Memory B cell (primary cell): ENCODE data around the gene CHCHD3.
A peak's percentile ranks its signal among the peaks of the same experiment; 100 is the strongest.
"Not testable (repeated sequence)": the region's sequence is repeated elsewhere in the genome, so short reads cannot be mapped to it uniquely, and the experiment has no call there.

ENCODE experiments used
- ATAC-seq: fragments of 150-1000 bp; cut with Tn5 transposase; 2 replicates; pipeline ENCODE4 v1.10.0; 2021; ENCODE audit warnings: low read depth, mild to moderate bottlenecking, moderate library complexity
- DNase-seq, 2 donors: peaks; one replicate each; pipeline ENCODE4 v3.0.0; 2022; ENCODE audit warnings: low spot score in 2 of 2
- H3K27ac Mint-ChIP-seq: one replicate; pipeline ENCODE4 v1.8.0; 2022; ENCODE audit warnings: mild to moderate bottlenecking, moderate library complexity, mixed read lengths
- H3K27me3 Mint-ChIP-seq: one replicate; pipeline ENCODE4 v1.8.0; 2022; ENCODE audit warnings: mixed read lengths
- H3K36me3 Mint-ChIP-seq: one replicate; pipeline ENCODE4 v1.8.0; 2022; ENCODE audit warnings: mild to moderate bottlenecking, mixed read lengths
- H3K4me1 Mint-ChIP-seq: one replicate; pipeline ENCODE4 v1.8.0; 2022; ENCODE audit warnings: mixed read lengths
- H3K4me3 Mint-ChIP-seq: one replicate; pipeline ENCODE4 v1.8.0; 2022; ENCODE audit warnings: mild to moderate bottlenecking, moderate library complexity, mixed read lengths
- H3K9me3 Mint-ChIP-seq: one replicate; pipeline ENCODE4 v1.8.0; 2022; ENCODE audit warnings: mixed read lengths

CHCHD3 gene

DNA sequence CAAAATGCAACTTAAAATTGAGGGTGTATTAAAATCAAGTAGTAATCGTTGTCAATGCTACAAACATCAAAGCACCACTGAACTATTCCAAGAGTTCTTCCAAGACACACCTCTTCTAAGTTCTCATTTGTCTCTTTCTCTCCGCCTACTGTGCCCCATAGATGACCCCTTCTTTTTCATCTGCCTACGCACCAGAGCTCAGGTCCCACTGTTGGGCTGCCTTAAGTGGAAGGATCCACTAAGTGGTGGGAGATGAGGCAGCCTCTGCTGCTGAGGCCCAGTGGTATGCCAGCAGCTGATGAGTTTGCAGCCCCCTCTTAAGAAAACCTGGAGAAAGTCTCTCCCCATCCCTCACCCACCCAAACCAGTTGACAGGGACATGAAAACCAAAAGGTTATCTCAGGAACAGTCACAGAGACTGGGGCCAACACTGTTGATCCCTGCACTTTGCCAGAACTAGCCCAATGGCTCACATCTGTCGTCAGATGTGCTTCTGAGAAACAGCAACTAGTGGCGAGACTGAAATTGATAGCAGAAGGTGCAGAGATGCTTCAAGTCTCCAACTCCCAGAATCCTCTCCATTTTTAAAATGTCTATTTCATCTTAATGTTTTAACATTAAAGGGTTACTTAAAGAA, 88.4 kb downstream of the CHCHD3 start:
- H3K27me3 Mint-ChIP-seq, result no peaks in the 10 kb centered on the region
- H3K9me3 Mint-ChIP-seq, result no peaks in the 10 kb centered on the region
- H3K4me1 Mint-ChIP-seq, result peaks cover 18% of the 10 kb centered on the region
- H3K27ac Mint-ChIP-seq, result no peak overlapping the region
- H3K36me3 Mint-ChIP-seq, result peaks cover 3% of the 10 kb centered on the region
- ATAC-seq (no peak), DNase-seq (no peak)
- no peak overlapping the region for H3K4me3 Mint-ChIP-seq

DNA sequence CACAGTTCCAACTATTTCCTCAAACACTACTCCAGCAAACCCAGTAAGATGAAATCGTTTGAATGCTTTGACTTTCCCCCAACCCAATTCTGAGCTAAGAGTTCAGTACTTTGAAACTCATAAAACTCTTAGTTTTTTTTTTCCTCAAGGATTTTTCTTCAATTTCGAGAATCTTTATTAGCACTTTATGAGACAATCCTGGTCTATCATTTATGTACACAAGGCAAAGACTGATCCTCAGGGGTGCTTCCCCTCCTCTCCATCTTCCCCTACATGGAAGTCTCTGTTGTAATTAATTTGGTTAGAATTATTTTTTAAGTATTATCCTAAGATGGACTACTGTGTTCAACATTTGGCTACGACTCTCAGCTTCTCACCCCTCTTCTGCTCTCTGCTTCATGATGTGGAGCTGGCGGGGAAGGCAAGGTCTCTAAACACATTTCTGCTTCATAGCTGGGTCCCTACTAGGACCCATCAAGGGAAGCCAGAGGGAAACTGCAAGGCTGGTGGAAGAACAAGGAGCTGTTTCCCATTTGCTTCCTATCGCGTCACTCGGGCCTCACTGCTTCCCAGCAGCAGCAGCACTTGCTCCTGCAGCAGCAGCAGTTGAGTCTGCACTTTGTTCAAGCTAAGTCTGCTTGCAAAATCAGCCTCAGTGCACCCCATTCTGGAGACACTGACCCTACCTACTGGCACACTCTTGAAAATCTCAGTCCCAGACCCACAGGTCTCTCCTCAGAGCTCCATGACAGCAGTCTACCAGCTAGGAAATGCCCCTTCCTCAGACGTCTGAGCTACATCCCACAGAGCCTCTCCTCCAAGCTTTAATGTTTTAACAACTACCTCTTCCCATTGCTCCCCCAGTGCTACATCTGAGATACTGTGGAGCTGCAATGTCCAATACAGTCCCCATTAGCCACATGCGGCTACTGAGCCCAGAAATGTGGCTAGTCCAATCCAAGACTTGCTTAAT, 90.0 kb downstream of the CHCHD3 start:
- peaks cover 9% of the 10 kb centered on the region for H3K36me3 Mint-ChIP-seq
- H3K9me3 Mint-ChIP-seq, result peaks cover 1% of the 10 kb centered on the region
- DNase-seq (no peak), ATAC-seq (no peak)
- peaks cover 22% of the 10 kb centered on the region for H3K4me1 Mint-ChIP-seq
- no peak overlapping the region for H3K4me3 Mint-ChIP-seq
- no peaks in the 10 kb centered on the region for H3K27me3 Mint-ChIP-seq
- H3K27ac Mint-ChIP-seq, result no peak overlapping the region

DNA sequence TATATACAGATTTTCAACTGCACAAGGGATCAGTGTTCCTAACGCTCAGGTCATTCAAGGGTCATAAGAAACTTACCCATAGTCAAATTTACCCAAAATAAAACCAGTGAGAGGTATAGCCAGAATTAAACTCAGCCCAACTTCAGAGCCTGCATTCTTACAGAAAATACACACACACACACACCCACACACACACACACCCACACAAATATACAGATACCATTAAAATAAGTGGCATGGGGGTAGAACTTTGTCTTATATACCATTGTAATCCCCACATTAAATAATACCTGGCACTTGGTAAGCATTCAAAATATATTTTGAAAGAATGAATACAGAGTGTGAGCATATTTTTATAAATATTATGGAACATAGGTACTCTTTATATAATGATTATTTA, 93.8 kb downstream of the CHCHD3 start:
- H3K27ac Mint-ChIP-seq, result no peak overlapping the region
- H3K36me3 Mint-ChIP-seq, result peaks cover 8% of the 10 kb centered on the region
- H3K4me3 Mint-ChIP-seq, result no peak overlapping the region
- H3K4me1 Mint-ChIP-seq, result peaks cover 11% of the 10 kb centered on the region
- ATAC-seq, result no peak
- no peaks in the 10 kb centered on the region for H3K27me3 Mint-ChIP-seq
- H3K9me3 Mint-ChIP-seq, result peaks cover 3% of the 10 kb centered on the region
- DNase-seq, result no peak

DNA sequence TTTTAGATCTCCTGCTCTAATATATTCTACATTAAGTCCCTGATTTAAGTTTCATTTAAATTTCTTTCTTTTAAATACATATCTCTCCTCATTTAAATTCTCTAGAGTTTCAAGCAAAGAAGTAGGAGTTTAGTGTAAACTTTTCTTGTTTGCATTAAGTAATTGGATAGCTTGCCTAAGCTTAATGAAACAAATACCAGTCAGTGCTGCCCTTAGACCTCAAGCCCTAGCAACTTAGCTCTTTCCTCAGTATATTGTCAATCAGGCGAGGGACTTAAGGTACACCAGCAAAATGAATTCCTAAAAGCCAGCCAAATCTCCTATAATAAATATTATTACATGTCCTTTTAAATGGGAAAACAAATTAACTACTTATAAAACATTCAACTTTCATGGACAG, 101.5 kb downstream of the CHCHD3 start:
- DNase-seq (no peak), ATAC-seq (no peak)
- peaks cover 15% of the 10 kb centered on the region for H3K4me1 Mint-ChIP-seq
- peaks cover 5% of the 10 kb centered on the region for H3K36me3 Mint-ChIP-seq
- no peaks in the 10 kb centered on the region for H3K9me3 Mint-ChIP-seq
- H3K4me3 Mint-ChIP-seq, result no peak overlapping the region
- peak overlapping the region; percentile 31 for H3K27ac Mint-ChIP-seq
- no peaks in the 10 kb centered on the region for H3K27me3 Mint-ChIP-seq

DNA sequence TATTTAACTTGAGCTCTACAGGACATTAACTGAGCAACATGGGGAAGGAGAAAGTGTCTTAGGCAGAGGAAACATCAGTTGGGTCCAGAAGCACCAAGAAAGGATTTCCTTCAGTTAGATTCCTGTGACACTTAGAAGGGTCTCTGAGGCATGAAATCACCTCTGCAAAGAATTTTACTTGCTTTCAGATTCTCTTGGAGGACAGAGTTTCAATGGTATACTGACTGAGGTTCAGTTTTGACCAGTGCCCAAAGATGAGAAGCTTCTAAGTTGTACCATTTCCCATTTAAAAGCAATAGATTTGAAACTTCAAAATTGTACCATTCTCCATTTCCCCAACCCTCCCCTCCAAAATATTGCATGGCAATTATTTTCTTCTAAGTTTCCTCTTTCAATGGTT, 102.4 kb downstream of the CHCHD3 start:
- H3K4me3 Mint-ChIP-seq, result no peak overlapping the region
- ATAC-seq (no peak), DNase-seq (no peak)
- H3K36me3 Mint-ChIP-seq, result peaks cover 10% of the 10 kb centered on the region
- H3K27me3 Mint-ChIP-seq, result no peaks in the 10 kb centered on the region
- peaks cover 15% of the 10 kb centered on the region for H3K4me1 Mint-ChIP-seq
- H3K27ac Mint-ChIP-seq, result no peak overlapping the region
- no peaks in the 10 kb centered on the region for H3K9me3 Mint-ChIP-seq

DNA sequence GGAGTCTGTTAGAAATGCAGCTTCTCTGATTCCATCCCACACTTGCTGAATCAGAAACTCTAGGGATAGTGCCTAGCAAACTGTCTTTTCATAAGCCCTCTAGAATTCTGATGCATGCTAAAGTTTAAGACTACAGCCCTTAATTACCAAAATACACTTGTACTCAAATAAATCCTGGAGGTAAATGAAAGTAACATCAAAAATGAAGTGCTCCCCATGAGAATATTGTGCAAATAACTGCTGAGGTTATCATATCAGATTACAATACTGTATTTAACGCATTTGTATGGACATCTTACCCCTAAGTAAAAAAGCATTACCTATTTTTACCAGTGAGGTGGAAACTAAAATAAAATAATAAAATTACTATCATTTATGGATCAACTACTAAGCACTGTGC, 104.7 kb downstream of the CHCHD3 start:
- ATAC-seq (no peak), DNase-seq (no peak)
- H3K36me3 Mint-ChIP-seq, result peaks cover 20% of the 10 kb centered on the region
- no peak overlapping the region for H3K4me3 Mint-ChIP-seq
- H3K27ac Mint-ChIP-seq, result peak overlapping the region; percentile 62
- no peaks in the 10 kb centered on the region for H3K9me3 Mint-ChIP-seq
- H3K27me3 Mint-ChIP-seq, result no peaks in the 10 kb centered on the region
- peaks cover 15% of the 10 kb centered on the region for H3K4me1 Mint-ChIP-seq

DNA sequence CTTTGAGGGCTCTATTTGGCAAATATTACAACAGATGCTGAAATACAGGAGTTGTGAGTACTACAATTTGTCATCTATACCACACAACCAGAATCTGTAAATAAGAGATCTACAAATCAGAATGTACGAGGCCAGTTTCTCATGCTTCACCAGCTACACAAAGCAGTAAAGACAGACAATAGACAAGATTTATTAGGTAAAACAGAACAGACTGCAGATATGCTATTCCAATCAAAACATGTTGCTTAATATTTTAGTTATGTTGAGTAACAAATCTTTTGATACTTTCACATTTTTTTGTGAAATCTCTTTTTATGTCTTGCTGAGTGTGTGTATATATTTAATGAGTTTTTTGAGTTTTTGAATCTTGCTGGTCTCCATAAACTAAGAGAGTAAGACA, 109.1 kb downstream of the CHCHD3 start:
- Mint-ChIP-seq H3K27me3 (no peaks in the 10 kb centered on the region), H3K4me3 (no peak overlapping the region), H3K27ac (no peak overlapping the region), H3K36me3 (peaks cover 22% of the 10 kb centered on the region), H3K9me3 (no peaks in the 10 kb centered on the region), H3K4me1 (peaks cover 14% of the 10 kb centered on the region)
- ATAC-seq, result no peak
- no peak for DNase-seq

DNA sequence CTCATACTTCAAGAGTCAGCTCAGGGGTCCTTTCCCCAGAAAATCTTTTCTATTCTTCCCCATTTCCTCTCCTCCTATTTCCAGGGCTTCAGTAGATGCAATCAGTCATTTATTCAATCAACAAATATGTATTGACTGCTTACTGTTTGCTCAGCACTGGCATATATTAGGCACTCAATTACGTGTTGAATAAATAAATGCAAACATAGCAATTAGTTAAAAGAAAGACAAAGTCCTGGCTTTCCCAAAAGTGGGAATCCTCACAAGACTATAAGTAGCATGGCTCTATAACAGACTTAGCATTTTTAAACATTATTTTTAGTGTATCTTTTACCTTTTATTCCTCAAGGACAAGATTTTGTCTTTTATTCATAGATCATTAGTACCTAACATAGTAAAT, 111.6 kb downstream of the CHCHD3 start:
- no peak for DNase-seq
- ATAC-seq, result no peak
- no peaks in the 10 kb centered on the region for H3K9me3 Mint-ChIP-seq
- H3K4me1 Mint-ChIP-seq, result peaks cover 9% of the 10 kb centered on the region
- H3K4me3 Mint-ChIP-seq, result no peak overlapping the region
- peaks cover 20% of the 10 kb centered on the region for H3K36me3 Mint-ChIP-seq
- no peaks in the 10 kb centered on the region for H3K27me3 Mint-ChIP-seq
- no peak overlapping the region for H3K27ac Mint-ChIP-seq

DNA sequence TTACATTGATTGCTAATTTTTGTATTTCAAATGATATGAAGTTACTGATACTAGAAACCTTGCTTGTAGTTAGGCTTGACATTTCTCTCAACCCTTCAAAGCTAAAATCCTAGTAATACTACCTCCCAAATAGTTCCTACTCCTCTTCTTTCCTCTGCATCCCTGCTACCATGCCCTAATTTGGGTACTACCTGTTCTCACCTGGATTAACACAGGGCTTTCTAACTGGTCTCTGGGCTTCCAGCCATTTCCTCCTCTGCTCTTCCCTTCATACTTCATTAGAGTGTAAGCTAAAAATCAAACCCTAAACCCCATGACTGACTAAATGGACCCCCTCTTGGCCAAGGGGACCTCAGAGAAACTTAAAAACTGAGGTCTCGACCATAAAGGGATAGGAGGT, 112.4 kb downstream of the CHCHD3 start:
- Mint-ChIP-seq H3K4me3 (no peak overlapping the region), H3K27ac (no peak overlapping the region), H3K9me3 (no peaks in the 10 kb centered on the region), H3K27me3 (no peaks in the 10 kb centered on the region), H3K4me1 (peaks cover 14% of the 10 kb centered on the region), H3K36me3 (peaks cover 15% of the 10 kb centered on the region)
- no peak for DNase-seq
- ATAC-seq, result no peak

DNA sequence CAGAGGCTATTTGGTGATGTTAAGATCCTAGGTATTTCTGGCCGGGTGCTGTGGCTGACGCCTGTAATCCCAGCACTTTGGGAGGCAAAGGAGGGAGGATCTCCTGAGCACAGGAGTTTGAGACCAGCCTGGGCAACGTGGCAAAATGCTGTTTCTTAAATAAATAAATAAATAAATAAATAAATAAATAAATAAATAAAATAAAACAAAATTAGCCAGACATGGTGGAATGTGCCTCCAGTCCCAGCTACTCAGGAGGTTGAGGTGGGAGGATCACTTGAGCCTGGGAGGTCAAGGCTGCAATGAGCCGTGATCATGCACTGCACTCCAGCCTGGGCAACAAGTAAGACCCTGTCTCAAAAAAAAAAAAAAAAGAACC, 114.4 kb downstream of the CHCHD3 start:
- peaks cover 14% of the 10 kb centered on the region for H3K4me1 Mint-ChIP-seq
- not testable (repeated sequence) for H3K4me3 Mint-ChIP-seq, H3K9me3 Mint-ChIP-seq, H3K27ac Mint-ChIP-seq, H3K36me3 Mint-ChIP-seq, H3K27me3 Mint-ChIP-seq, ATAC-seq, DNase-seq

DNA sequence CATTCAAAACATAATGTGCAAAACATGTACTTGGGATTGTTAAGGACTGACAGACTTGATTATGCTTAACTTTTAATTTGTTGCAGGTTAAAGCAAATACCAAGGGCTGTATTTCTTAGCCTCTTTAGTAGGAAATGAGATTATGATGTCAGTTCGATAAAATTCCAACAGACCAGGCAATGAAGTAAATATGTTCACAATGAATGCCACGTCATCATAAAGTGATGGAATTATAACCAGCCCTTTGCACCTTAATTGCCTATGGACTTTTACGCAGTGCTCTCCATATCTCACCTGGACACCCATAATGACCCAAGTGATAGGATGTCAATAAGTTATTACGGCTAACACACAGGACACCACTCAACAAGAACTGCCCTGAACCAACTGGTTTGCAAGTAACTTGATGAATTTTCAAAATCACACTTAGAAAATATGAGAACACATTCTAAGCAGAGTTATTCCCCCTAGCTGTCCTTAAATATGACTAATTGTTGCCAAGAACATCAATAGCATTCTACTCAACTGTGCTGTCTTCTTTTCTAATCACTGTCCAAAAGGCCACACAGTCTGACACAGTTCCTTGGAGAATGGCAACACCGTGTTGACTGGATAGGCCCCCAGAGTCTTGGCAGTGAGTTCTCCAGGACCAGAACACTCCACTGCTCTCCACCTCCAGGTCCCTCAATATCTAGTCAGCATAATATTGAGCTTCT, 115.0 kb downstream of the CHCHD3 start:
- H3K36me3 Mint-ChIP-seq, result peaks cover 4% of the 10 kb centered on the region
- H3K27me3 Mint-ChIP-seq, result no peaks in the 10 kb centered on the region
- no peak overlapping the region for H3K27ac Mint-ChIP-seq
- H3K9me3 Mint-ChIP-seq, result no peaks in the 10 kb centered on the region
- ATAC-seq (no peak), DNase-seq (no peak)
- H3K4me1 Mint-ChIP-seq, result peaks cover 14% of the 10 kb centered on the region
- H3K4me3 Mint-ChIP-seq, result no peak overlapping the region

DNA sequence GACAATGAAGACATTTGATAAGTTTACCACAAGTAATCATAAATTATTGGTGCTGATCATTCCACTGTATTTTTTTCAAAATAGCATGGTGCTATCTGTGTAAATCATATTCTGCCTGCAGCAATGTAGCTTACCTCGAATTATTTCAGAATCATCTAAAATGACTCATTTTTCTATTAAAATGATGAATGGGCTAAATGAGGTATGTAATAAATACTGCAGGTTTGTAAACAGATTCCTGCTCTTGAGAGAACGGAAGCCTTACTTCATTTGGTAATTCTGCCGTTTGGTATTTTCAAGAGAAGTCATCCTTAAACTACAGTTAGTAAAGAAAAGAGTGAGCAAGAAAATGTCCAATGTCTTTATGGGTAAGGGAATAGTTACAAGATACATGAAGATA, 115.9 kb downstream of the CHCHD3 start:
- DNase-seq (no peak), ATAC-seq (no peak)
- peak overlapping the region; percentile 28 for H3K27ac Mint-ChIP-seq
- H3K36me3 Mint-ChIP-seq, result peaks cover 7% of the 10 kb centered on the region
- no peaks in the 10 kb centered on the region for H3K9me3 Mint-ChIP-seq
- peaks cover 14% of the 10 kb centered on the region for H3K4me1 Mint-ChIP-seq
- no peak overlapping the region for H3K4me3 Mint-ChIP-seq
- H3K27me3 Mint-ChIP-seq, result no peaks in the 10 kb centered on the region

DNA sequence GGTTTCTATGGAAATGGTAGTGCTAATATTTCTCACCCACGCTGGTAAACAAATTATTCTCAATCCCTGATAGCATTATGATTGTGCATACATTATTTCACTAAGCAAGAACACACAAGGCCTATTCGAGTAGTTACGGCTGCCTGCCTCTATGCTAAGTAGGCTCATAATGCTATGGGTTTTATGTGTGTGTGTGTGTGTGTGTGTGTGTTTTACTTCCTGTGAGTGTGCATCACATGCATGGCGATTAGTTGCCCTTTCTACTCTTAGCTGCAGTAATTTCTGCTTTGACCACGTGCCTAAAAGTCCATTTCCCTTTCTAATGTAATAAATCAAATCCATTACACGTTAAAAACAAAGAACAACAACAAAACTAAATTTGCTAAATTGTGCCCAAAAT, 117.0 kb downstream of the CHCHD3 start:
- Mint-ChIP-seq H3K36me3 (peaks cover 13% of the 10 kb centered on the region), H3K4me3 (no peak overlapping the region), H3K4me1 (peaks cover 11% of the 10 kb centered on the region), H3K27me3 (no peaks in the 10 kb centered on the region), H3K27ac (no peak overlapping the region), H3K9me3 (no peaks in the 10 kb centered on the region)
- no peak for DNase-seq
- ATAC-seq, result peak; percentile 48

DNA sequence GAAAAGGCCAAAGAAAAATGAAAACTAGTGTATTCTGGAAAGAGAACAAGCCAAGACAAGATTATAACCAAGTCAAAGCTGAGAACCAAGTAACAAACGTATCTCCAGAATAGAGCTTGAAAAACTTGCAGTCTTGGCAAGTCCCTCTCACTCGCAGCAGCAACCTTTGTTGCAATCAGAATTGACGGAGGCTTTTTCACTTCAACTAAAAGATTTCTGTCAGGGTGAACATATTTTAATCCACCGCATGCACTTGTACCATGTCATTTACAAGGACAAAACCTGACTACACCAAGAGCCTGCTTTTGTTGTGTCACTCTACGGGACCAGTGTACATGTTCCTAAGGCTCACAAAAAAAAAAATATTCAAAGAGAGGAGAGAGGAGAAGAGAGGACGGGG, 122.0 kb downstream of the CHCHD3 start:
- H3K9me3 Mint-ChIP-seq, result no peaks in the 10 kb centered on the region
- H3K4me3 Mint-ChIP-seq, result no peak overlapping the region
- DNase-seq (no peak), ATAC-seq (no peak)
- peaks cover 2% of the 10 kb centered on the region for H3K4me1 Mint-ChIP-seq
- H3K36me3 Mint-ChIP-seq, result peaks cover 24% of the 10 kb centered on the region
- H3K27ac Mint-ChIP-seq, result no peak overlapping the region
- no peaks in the 10 kb centered on the region for H3K27me3 Mint-ChIP-seq
